DLD1 (cell line): Measurements from ENCODE around the gene PLCB1.

Experiments
- in situ Hi-C: cut with HindIII; loops from 2 replicates; pipeline ENCODE4 v1.10.0; 2017; ENCODE audit warnings: low sequenced_read_pairs

The PLCB1 gene

GRCh38 chr20:8525017-8525343 lies 392.9 kb downstream of the PLCB1 start:
- in situ Hi-C loops: no loop called here

GRCh38 chr20:8526610-8527009 lies 394.5 kb downstream of the PLCB1 start:
- in situ Hi-C loops: no loop called here

- in situ Hi-C loops: no loop called here
Measured at GRCh38 chr20:8527998-8528723, 396.1 kb downstream of the PLCB1 start.

- in situ Hi-C loops: no loop called here
Measured at GRCh38 chr20:8530022-8530421, 398.0 kb downstream of the PLCB1 start.

GRCh38 chr20:8532169-8532568 lies 400.1 kb downstream of the PLCB1 start:
- in situ Hi-C loops: no loop called here

GRCh38 chr20:8534368-8535160 lies 402.5 kb downstream of the PLCB1 start:
- in situ Hi-C loops: no loop called here

- in situ Hi-C loops: no loop called here
Measured at GRCh38 chr20:8535403-8536261, 403.6 kb downstream of the PLCB1 start.

GRCh38 chr20:8536262-8536618 lies 404.2 kb downstream of the PLCB1 start:
- in situ Hi-C loops: no loop called here

- in situ Hi-C loops: no loop called here
Measured at GRCh38 chr20:8540466-8540865, 408.4 kb downstream of the PLCB1 start.

- in situ Hi-C loops: no loop called here
Measured at GRCh38 chr20:8542110-8542486, 410.0 kb downstream of the PLCB1 start.

- in situ Hi-C loops: no loop called here
Measured at GRCh38 chr20:8545212-8545611, 413.1 kb downstream of the PLCB1 start.

- in situ Hi-C loops: no loop called here
Measured at GRCh38 chr20:8547035-8547650, 415.1 kb downstream of the PLCB1 start.

GRCh38 chr20:8547968-8548588 lies 416.0 kb downstream of the PLCB1 start:
- in situ Hi-C loops: no loop called here

- in situ Hi-C loops: no loop called here
Measured at GRCh38 chr20:8549192-8549591, 417.1 kb downstream of the PLCB1 start.

- in situ Hi-C loops: no loop called here
Measured at GRCh38 chr20:8557711-8558110, 425.6 kb downstream of the PLCB1 start.

GRCh38 chr20:8562356-8562755 lies 430.3 kb downstream of the PLCB1 start:
- in situ Hi-C loops: no loop called here

- in situ Hi-C loops: no loop called here
Measured at GRCh38 chr20:8568075-8568474, 436.0 kb downstream of the PLCB1 start.

- in situ Hi-C loops: no loop called here
Measured at GRCh38 chr20:8569766-8570165, 437.7 kb downstream of the PLCB1 start.

GRCh38 chr20:8571611-8572010 lies 439.5 kb downstream of the PLCB1 start:
- in situ Hi-C loops: no loop called here

GRCh38 chr20:8573686-8574085 lies 441.6 kb downstream of the PLCB1 start:
- in situ Hi-C loops: no loop called here

- in situ Hi-C loops: no loop called here
Measured at GRCh38 chr20:8575114-8575513, 443.0 kb downstream of the PLCB1 start.
